IMR-90 (cell line): ENCODE measurements around the gene CTNND2. TPM values are rescaled to one million over a fixed set of nuclear protein-coding genes. Genes with fewer than 3 reads are reported as not detected.

ENCODE experiments used
- ATAC-seq: fragments of 200-7000 bp; cut with Tn5 transposase; 2 replicates; pipeline ENCODE4 v1.9.1; 2020; ENCODE audit warnings: low read depth, mild to moderate bottlenecking, moderate library complexity
- BruUV-seq: library from RNA; stranded (reverse); fragments of 400-500 nt; replicated peaks from 2 replicates; lab custom pipeline; 2021; lab: Mats Ljungman, UMichigan
- CTCF ChIA-PET: fragments of 300-600 bp; formaldehyde crosslinking; extraction: SDS; loops from one replicate; lab custom pipeline; 2021; ENCODE audit warnings: antibody characterized with exemption; lab: Yijun Ruan, JAX
- POLR2A ChIA-PET: fragments of 300-600 bp; sonication (Branson Sonifier 250); formaldehyde crosslinking; loops from one replicate; lab custom pipeline; 2022; ENCODE audit warnings: antibody characterized with exemption; ENCODE audit not compliant: unreplicated experiment; lab: Charles Lee
- DNase-seq: peaks from one replicate; pipeline ENCODE4 v3.0.0; 2013
- H2AFZ ChIP-seq: replicated peaks from 2 replicates; pipeline ENCODE3; 2013; ENCODE audit warnings: low read length, mild to moderate bottlenecking; ENCODE audit not compliant: poor library complexity
- H2AK5ac ChIP-seq: 2 replicates; pipeline ENCODE4 v1.6.1; 2013; ENCODE audit warnings: low read depth, low read length, inconsistent platforms
- H2AK9ac ChIP-seq: replicated peaks from 2 replicates; pipeline ENCODE3; 2013; ENCODE audit warnings: mild to moderate bottlenecking, low read depth, low read length, moderate library complexity; ENCODE audit not compliant: poor library complexity
- H2BK120ac ChIP-seq: 2 replicates; pipeline ENCODE4 v1.6.1; 2013; ENCODE audit warnings: low read depth, low read length, inconsistent platforms
- H2BK15ac ChIP-seq: 3 replicates; pipeline ENCODE4 v1.6.1; 2013; ENCODE audit warnings: low read depth, low read length, inconsistent platforms
- H2BK20ac ChIP-seq: 2 replicates; pipeline ENCODE4 v1.6.1; 2013; ENCODE audit warnings: low read depth, mild to moderate bottlenecking, inconsistent platforms, low read length, moderate library complexity
- H2BK5ac ChIP-seq: 2 replicates; pipeline ENCODE4 v1.6.1; 2013; ENCODE audit warnings: mild to moderate bottlenecking, low read depth, low read length, inconsistent platforms; ENCODE audit not compliant: poor library complexity, severe bottlenecking
- H3K14ac ChIP-seq: replicated peaks from 2 replicates; pipeline ENCODE4 v1.6.1; 2013; ENCODE audit warnings: low read depth, low read length, inconsistent platforms
- H3K18ac ChIP-seq: 2 replicates; pipeline ENCODE4 v1.6.1; 2013; ENCODE audit warnings: low read depth, low read length, control low read depth
- H3K23ac ChIP-seq: 2 replicates; pipeline ENCODE4 v1.6.1; 2013; ENCODE audit warnings: low read depth, low read length, inconsistent platforms
- H3K27ac ChIP-seq: 2 replicates; pipeline ENCODE4 v1.5.1; 2013; ENCODE audit warnings: mild to moderate bottlenecking, control low read depth, low read length; ENCODE audit not compliant: insufficient read depth
- H3K27me3 ChIP-seq: 2 replicates; pipeline ENCODE4 v1.6.1; 2013; ENCODE audit warnings: low read length; ENCODE audit not compliant: control insufficient read depth, insufficient read depth
- H3K36me3 ChIP-seq: 2 replicates; pipeline ENCODE4 v1.6.1; 2013; ENCODE audit warnings: low read length, mixed read lengths; ENCODE audit not compliant: control insufficient read depth, insufficient read depth
- H3K4ac ChIP-seq: 2 replicates; pipeline ENCODE4 v1.6.1; 2013; ENCODE audit warnings: low read depth, low read length, inconsistent platforms
- H3K4me1 ChIP-seq: 2 replicates; pipeline ENCODE4 v1.6.1; 2013; ENCODE audit warnings: low read length, mixed read lengths; ENCODE audit not compliant: control insufficient read depth, insufficient read depth
- H3K4me2 ChIP-seq: 2 replicates; pipeline ENCODE4 v1.6.1; 2013; ENCODE audit warnings: low read depth, mild to moderate bottlenecking, control low read depth, low read length, moderate library complexity
- H3K4me3 ChIP-seq: 2 replicates; pipeline ENCODE4 v1.5.1; 2013; ENCODE audit warnings: low read depth, mild to moderate bottlenecking, control low read depth, low read length, moderate library complexity; ENCODE audit not compliant: insufficient read depth
- H3K56ac ChIP-seq: 2 replicates; pipeline ENCODE4 v1.6.1; 2013; ENCODE audit warnings: low read length, inconsistent platforms; ENCODE audit not compliant: insufficient read depth; ENCODE audit errors: extremely low read depth
- H3K79me1 ChIP-seq, 2 experiments: 2 replicates each; pipeline ENCODE4 v1.6.1; 2013; ENCODE audit warnings: low read length in 2 of 2, inconsistent platforms in 1 of 2, low read depth in 1 of 2
- H3K9ac ChIP-seq: 2 replicates; pipeline ENCODE4 v1.6.1; 2013; ENCODE audit warnings: low read depth, low read length, control low read depth
- H3K9me1 ChIP-seq: 2 replicates; pipeline ENCODE4 v1.6.1; 2013; ENCODE audit warnings: low read length, inconsistent platforms; ENCODE audit not compliant: insufficient read depth
- H3K9me3 ChIP-seq: 2 replicates; pipeline ENCODE4 v1.6.1; 2013; ENCODE audit warnings: low read length; ENCODE audit not compliant: control insufficient read depth, insufficient read depth
- H4K20me1 ChIP-seq: 2 replicates; pipeline ENCODE4 v1.6.1; 2013; ENCODE audit warnings: low read length, inconsistent platforms; ENCODE audit not compliant: insufficient read depth
- H4K5ac ChIP-seq: 2 replicates; pipeline ENCODE4 v1.6.1; 2013; ENCODE audit warnings: mild to moderate bottlenecking, low read depth, low read length, control low read depth
- H4K8ac ChIP-seq, 2 experiments: 2 replicates each; pipeline ENCODE4 v1.6.1; 2013; ENCODE audit warnings: low read depth in 2 of 2, low read length in 2 of 2, control low read depth in 1 of 2, inconsistent platforms in 1 of 2
- H4K91ac ChIP-seq: 2 replicates; pipeline ENCODE4 v1.6.1; 2013; ENCODE audit warnings: low read depth, low read length, inconsistent platforms; ENCODE audit not compliant: insufficient read depth
- BHLHE40 ChIP-seq: fragments of 150-350 bp; IDR thresholded peaks from 2 replicates; pipeline ENCODE4 v1.6.1; 2016; ENCODE audit warnings: mild to moderate bottlenecking, low read depth, low read length
- FOS ChIP-seq: fragments of 150-350 bp; IDR thresholded peaks from 2 replicates; pipeline ENCODE4 v1.6.1; 2016; ENCODE audit warnings: low read depth, low read length
- POLR2A ChIP-seq: IDR thresholded peaks from 2 replicates; pipeline ENCODE4 v1.6.1; 2012; ENCODE audit warnings: mild to moderate bottlenecking, low read depth, low read length
- WGBS, 2 experiments: methylation state at CpG; one replicate each; pipeline versions ENCODE4 v1.1.5 to v1.1.7; 2013; ENCODE audit warnings: missing lambda C conversion rate in 2 of 2; ENCODE audit not compliant: insufficient read length in 1 of 2; ENCODE audit errors: extremely low coverage in 2 of 2; 5-methylcytosine and 5-hydroxymethylcytosine counted together
- dilution Hi-C: fragments of 300-500 bp; cut with HindIII; formaldehyde crosslinking; loops from one replicate; pipeline ENCODE4 v1.14.3; 2018; ENCODE audit warnings: low sequenced_read_pairs; ENCODE audit not compliant: unreplicated experiment
- in situ Hi-C: fragments of 300-500 bp; cut with MboI; formaldehyde crosslinking; loops from 3 replicates; pipeline ENCODE4 v1.14.3; 2019; ENCODE audit warnings: low sequenced_read_pairs, inconsistent platforms, mixed read lengths
- intact Hi-C: fragments of 100-400 bp; cut with micrococcal nuclease; formaldehyde crosslinking; loops from 2 replicates; pipeline ENCODE4 v1.10.0; 2022
- polyA plus RNA-seq, 3 experiments: library from polyadenylated mRNA; depleted of rRNA; stranded (reverse); fragments of >200 nt; gene quantifications; 2 replicates each; pipeline ENCODE4 v1.2.3, GENCODE V29; 2012; ENCODE audit warnings: low replicate concordance in 1 of 3
- total RNA-seq: library from RNA; depleted of rRNA; stranded (reverse); fragments of >200 nt; gene quantifications from 2 replicates; pipeline ENCODE4 v1.2.3, GENCODE V29; 2012

CTNND2 gene
- total and polyA plus RNA-seq, 2 of the 4 experiments (the other 2 are of a cell fraction): not detected

- POLR2A ChIA-PET: no interaction called here
Measured at GRCh38 chr5:11396917-11397316, 507.3 kb downstream of the CTNND2 start.

More at GRCh38 chr5:11396917-11397316, 507.3 kb downstream of the CTNND2 start:
- H2BK120ac ChIP-seq: no peak overlapping the region
- H3K14ac ChIP-seq: no peak overlapping the region
- no peaks in the 10 kb centered on the region for H3K9me1 ChIP-seq
- H2BK15ac ChIP-seq: no peak overlapping the region
- CTCF ChIA-PET: interaction anchor here (0.6 kb wide), 1 partner anchor 195 kb away, joined by 3 read pairs; no protein-coding TSS in a partner anchor
- DNase-seq (no peak), ATAC-seq (no peak)
- no peaks in the 10 kb centered on the region; the same call in 1 of the 2 replicates for H3K9me3 ChIP-seq
- no peaks in the 10 kb centered on the region for H3K79me1 ChIP-seq
- H3K18ac ChIP-seq: no peak overlapping the region
- H3K9ac ChIP-seq: no peak overlapping the region
- no TSS peak for BruUV-seq
- no peak overlapping the region for H4K8ac ChIP-seq
- no CpG with 5 or more reads among the region's 5 CpGs for WGBS, 2 experiments
- no peak overlapping the region for H2AK9ac ChIP-seq
- no peak overlapping the region for H3K4ac ChIP-seq
- TF ChIP-seq POLR2A (no peak), FOS (no peak), BHLHE40 (no peak)
- H2AFZ ChIP-seq: no peak overlapping the region
- no peaks in the 10 kb centered on the region for H3K4me1 ChIP-seq
- H2BK5ac ChIP-seq: no peak overlapping the region
- no peak overlapping the region for H3K4me3 ChIP-seq
- H2AK5ac ChIP-seq: no peak overlapping the region
- no peak overlapping the region for H3K56ac ChIP-seq
- no peak overlapping the region for H2BK20ac ChIP-seq
- no peak overlapping the region for H3K23ac ChIP-seq
- in situ Hi-C loops: no loop called here
- H3K27me3 ChIP-seq: no peaks in the 10 kb centered on the region
- H4K20me1 ChIP-seq: no peaks in the 10 kb centered on the region
- intact Hi-C loops: no loop called here
- dilution Hi-C loops: no loop called here
- H3K4me2 ChIP-seq: no peak overlapping the region
- no peaks in the 10 kb centered on the region for H3K36me3 ChIP-seq
- no peak overlapping the region for H3K27ac ChIP-seq
- H4K5ac ChIP-seq: no peak overlapping the region
- no peak overlapping the region for H4K91ac ChIP-seq
